Left ventricle myocardium inferior (tissue), 1 donor: ENCODE results near the gene ZNF536. TPM values are rescaled to one million over a fixed set of nuclear protein-coding genes. Genes with fewer than 3 reads are reported as not detected.

ENCODE experiments used
- DNase-seq: peaks from one replicate; pipeline ENCODE4 v3.0.0-alpha.2; 2020
- H3K27ac ChIP-seq: fragments of 200-600 bp; replicated peaks from 2 replicates; pipeline ENCODE4 v1.8.0; 2021
- H3K27me3 ChIP-seq: fragments of 200-600 bp; 2 replicates; pipeline ENCODE4 v1.8.0; 2021; ENCODE audit warnings: low read depth
- H3K36me3 ChIP-seq: fragments of 200-600 bp; 2 replicates; pipeline ENCODE4 v1.8.0; 2021
- H3K4me1 ChIP-seq: fragments of 200-600 bp; 2 replicates; pipeline ENCODE4 v1.8.0; 2021
- H3K4me3 ChIP-seq: fragments of 200-600 bp; 2 replicates; pipeline ENCODE4 v1.8.0; 2021; ENCODE audit warnings: mild to moderate bottlenecking, moderate library complexity
- H3K9me3 ChIP-seq: fragments of 200-600 bp; replicated peaks from 2 replicates; pipeline ENCODE4 v1.8.0; 2021
- intact Hi-C: fragments of 100-400 bp; cut with micrococcal nuclease; formaldehyde crosslinking; loops from one replicate; pipeline ENCODE4 v1.11.0; 2022
- total RNA-seq: library from RNA; stranded (reverse); fragmentation: NEBNext Ultra II Directional; extraction: Animal tissue kit (Norgen Biotek cat#: 25700); gene quantifications from one replicate; pipeline ENCODE4 v1.2.1, GENCODE V29; 2021
- TF ChIP-seq, protein P1 (sequence below): fragments of 200-600 bp; IDR thresholded peaks from 2 replicates; pipeline ENCODE4 v1.8.0; 2021; ENCODE audit warnings: antibody characterized with exemption, mild to moderate bottlenecking, borderline replicate concordance
- donor health status: DM: no; HTN: yes; CAD: no; lungs with severe emphysema.

The ZNF536 gene
- total RNA-seq, 1 donor from 2014 or later, result 4.0 TPM

DNA sequence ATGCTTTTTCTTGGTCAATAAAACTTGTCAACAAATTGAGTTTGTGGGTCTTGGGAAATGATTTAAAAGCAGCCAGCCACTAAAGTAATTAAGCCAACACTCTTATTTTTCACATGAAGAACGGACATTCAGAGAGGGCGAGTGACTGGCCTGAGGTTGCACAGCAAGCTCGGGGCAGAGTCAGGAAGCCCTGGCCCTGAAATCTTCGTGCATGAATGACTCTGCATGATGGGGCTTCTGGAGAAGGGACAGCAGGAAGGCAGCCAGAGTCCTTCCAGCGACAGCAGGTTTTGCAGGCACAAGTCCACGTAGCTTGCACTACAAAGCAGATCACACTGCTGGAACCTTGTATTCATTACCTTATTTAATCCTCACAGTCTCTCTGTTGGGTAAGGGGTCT is 232.5 kb downstream of the ZNF536 start:
- TF ChIP-seq, protein P1, sequence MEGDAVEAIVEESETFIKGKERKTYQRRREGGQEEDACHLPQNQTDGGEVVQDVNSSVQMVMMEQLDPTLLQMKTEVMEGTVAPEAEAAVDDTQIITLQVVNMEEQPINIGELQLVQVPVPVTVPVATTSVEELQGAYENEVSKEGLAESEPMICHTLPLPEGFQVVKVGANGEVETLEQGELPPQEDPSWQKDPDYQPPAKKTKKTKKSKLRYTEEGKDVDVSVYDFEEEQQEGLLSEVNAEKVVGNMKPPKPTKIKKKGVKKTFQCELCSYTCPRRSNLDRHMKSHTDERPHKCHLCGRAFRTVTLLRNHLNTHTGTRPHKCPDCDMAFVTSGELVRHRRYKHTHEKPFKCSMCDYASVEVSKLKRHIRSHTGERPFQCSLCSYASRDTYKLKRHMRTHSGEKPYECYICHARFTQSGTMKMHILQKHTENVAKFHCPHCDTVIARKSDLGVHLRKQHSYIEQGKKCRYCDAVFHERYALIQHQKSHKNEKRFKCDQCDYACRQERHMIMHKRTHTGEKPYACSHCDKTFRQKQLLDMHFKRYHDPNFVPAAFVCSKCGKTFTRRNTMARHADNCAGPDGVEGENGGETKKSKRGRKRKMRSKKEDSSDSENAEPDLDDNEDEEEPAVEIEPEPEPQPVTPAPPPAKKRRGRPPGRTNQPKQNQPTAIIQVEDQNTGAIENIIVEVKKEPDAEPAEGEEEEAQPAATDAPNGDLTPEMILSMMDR, result no peak
- peaks cover 36% of the 10 kb centered on the region for H3K27me3 ChIP-seq
- H3K36me3 ChIP-seq, result no peaks in the 10 kb centered on the region
- DNase-seq, result no peak
- H3K4me3 ChIP-seq, result no peak overlapping the region
- no peak overlapping the region for H3K27ac ChIP-seq
- H3K4me1 ChIP-seq, result no peaks in the 10 kb centered on the region
- no peaks in the 10 kb centered on the region for H3K9me3 ChIP-seq
- intact Hi-C loops, result no loop called here

- no peak for DNase-seq
- intact Hi-C loops, result no loop called here
- Histone ChIP-seq H3K4me3 (no peak overlapping the region), H3K9me3 (no peaks in the 10 kb centered on the region), H3K27me3 (peaks cover 33% of the 10 kb centered on the region), H3K4me1 (no peaks in the 10 kb centered on the region), H3K36me3 (no peaks in the 10 kb centered on the region), H3K27ac (no peak overlapping the region)
- TF ChIP-seq, protein P1, result no peak
These were observed 233.1 kb downstream of the ZNF536 start for GRCh38 chr19:30605333-30605732.

- Histone ChIP-seq H3K9me3 (no peaks in the 10 kb centered on the region), H3K36me3 (no peaks in the 10 kb centered on the region), H3K27ac (no peak overlapping the region), H3K27me3 (peaks cover 22% of the 10 kb centered on the region), H3K4me3 (no peak overlapping the region), H3K4me1 (no peaks in the 10 kb centered on the region)
- DNase-seq, result no peak
- TF ChIP-seq, protein P1, result no peak
- intact Hi-C loops, result no loop called here
These were observed 234.2 kb downstream of the ZNF536 start for GRCh38 chr19:30606114-30607050.
